HG03280 (cell line): ENCODE data around the gene KRTAP10-9.
"Not testable (repeated sequence)": the region's sequence is repeated elsewhere in the genome, so short reads cannot be mapped to it uniquely, and the experiment has no call there.

Experiments
- ATAC-seq: cut with Tn5 transposase; IDR thresholded peaks from one replicate; pipeline ENCODE4 v1.9.1; 2021; ENCODE audit warnings: mild to moderate bottlenecking, moderate library complexity; ENCODE audit not compliant: unreplicated experiment

Gene KRTAP10-9

DNA sequence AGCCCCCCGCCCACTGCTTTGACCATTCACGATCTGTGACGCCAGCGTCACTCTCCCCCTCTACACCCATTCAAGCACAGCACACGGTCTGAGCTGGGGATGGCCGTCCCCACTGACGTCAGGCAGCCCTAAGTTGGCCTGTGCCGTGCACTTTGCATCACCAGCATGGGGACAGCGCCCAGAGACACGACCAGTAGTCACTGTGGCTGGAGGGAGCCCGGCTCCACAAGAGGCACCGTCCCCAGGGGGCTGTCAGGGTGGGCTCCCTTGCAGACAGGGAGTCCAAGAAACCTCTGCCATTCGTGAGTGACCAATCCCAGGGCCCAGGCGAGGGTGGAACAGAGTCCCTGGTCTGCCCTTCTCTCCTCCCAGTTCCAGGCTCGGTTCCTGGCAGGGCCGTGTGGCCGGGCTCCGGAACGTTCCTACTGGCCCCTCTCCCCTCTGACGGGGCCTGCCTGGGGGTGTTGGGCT is 12.7 kb upstream of the KRTAP10-9 start:
- ATAC-seq: no peak

DNA sequence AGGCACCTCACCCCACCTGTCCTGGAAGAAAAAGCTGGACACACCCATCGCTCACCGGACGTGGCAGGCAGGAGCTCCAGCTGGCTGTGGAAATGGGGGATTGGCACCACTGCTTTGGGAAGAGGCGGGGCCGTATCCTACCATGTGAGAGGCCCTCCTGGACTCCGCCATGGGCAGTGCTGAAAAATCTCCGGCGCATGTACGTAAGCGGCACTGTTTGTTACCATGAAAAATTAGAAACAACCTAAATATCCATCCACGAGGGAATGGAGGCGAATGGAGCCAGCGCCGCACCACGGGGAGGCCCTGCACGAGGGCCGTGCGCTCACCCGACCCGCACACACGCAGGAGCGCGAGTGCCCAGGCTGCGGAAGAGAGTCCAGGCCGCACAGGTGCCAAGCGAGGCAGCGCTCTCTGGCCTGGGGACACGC is 11.9 kb upstream of the KRTAP10-9 start:
- ATAC-seq: no peak

DNA sequence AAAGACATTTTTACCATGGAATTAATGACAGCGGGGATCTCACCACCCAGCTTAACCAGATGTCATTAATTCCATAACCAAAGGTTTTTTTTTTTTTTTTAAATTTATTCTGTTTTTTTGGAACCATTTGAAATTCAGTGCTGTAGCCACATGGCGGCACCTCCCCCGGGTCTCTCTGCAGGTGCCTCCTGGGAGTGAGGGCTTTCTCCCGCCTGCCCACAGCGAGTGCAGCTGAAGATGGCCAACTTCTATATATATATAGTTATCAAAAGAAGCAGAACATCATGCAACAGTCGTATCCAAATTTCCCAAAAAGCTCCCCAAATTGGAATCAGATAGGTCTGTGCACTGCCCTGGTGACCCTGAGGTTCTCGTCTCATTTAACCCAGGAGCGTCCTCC is 11.4 kb upstream of the KRTAP10-9 start:
- ATAC-seq: no peak

DNA sequence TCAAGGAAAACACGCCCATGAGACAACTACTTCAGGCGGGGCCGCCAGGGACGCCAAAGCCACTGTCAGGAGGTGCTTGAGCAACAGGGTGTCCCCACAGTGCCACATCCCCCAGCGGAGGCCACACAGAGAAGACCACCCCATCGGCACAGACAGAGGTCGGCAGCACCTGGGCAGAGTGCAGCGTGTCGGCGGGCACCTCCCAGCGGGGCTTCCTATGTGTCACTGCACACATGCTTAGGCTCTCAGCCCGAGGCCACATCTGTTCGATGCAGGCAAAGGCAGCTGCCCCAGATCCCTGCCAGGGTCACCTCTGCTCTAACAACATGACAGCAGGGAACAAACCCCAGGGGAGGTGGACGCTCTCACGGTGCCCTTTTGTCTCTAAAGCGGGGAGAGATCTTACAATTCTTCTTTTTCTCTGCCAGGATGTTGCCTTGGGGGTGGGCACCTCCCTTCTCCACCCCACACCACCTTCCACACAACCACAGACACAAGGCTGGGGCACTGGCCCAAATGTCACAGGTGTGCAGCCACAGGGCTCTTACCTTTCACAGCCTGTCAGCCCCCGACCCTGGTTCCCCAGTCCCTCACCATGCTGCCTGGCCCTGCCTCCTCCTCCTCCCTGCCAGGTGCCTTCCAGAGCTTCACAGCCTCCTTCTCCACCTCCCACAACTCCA is 10.8 kb upstream of the KRTAP10-9 start:
- no peak for ATAC-seq

DNA sequence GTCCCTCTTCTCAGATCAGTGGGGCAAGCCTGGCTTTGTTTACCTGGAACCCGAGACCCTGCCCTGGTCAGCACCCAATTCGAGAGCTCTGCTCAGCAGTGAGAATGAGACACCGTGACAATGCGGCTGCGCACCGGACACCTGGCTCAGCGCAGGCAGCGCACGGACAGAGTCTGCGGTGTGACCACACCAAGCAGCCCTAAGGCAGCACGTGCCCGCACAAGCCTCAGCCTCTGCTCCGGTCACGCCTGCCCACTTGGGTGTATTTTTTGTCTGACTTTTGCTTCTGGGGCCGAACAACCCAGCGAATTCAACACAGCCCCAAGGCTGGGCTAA is 10.3 kb upstream of the KRTAP10-9 start:
- ATAC-seq: no peak

DNA sequence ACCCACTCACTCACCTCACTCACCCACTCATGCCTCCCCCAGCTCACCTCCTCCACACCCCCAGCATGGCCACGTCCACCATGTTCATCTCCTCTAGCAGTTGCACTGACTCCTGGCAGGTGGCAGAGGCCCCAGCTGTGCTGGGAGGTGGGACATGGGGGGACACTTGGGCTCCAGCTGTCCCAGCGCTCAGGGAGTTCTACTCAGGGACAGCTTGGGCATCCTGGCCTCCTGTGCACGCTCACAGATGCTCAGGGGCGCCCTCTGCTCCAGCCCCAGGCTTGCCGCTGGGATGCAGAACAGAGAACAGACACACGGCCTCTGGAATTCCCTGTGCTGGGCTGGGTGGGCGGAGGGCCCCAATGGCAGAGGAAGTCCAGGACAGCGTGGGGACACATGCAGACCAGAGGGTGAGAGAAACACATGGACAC is 9.8 kb upstream of the KRTAP10-9 start:
- no peak for ATAC-seq

DNA sequence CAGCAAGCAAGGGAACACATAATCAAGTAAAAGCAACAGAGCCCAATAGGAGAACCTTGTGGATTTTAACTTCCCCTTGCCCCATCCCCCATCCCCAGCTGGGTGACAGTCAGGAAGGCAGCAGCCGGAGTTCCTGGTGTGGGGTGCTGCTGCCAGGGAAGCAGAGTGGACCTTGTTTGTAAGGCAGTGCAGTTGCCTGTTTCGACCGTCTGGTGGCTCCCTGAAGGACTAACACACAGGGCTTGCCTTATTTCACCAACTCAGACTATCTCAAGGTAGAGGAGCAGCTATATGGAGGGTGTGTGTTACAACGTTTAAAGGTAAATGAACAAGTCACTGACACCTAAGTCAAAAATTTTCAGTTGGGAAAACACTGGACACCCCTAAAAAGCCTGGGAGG is 8.4 kb upstream of the KRTAP10-9 start:
- no peak for ATAC-seq

DNA sequence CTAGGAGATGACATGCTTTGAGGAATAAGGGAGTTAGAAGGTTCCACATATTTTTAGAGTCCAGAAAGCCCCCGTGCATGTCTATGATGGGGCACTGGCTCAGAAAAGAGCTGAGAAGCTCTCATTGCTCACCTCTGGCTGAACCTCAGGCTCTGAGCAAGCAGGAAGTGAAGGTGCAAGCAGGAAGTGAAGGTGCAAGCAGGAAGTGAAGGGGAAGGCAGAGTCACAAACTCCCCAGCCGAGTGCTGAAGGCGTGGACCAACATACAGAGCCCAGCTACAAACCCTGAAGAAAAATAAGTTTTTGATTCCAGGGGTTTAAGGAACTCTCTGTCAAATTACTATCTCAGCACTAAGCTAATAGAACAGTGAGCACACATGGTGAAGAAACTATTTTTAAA is 8.0 kb upstream of the KRTAP10-9 start:
- ATAC-seq: no peak

DNA sequence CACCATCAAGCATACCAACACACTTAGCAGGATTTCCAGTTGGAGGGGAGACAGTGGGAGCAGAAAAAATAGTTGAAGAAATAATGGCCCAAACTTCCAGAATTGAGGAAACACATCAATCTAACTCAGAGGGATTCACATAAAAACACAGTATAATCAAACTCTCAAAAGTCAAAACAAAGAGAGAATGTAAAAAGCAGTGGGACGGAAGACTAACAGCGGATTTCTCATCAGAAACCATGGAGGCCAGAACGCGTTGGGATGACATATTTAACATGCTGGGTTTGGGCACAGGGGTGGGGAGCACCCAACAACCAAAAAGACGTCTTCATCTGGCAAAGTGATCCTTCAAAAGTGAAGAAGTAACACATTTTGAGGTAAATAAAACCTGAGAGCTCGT is 7.0 kb upstream of the KRTAP10-9 start:
- no peak for ATAC-seq

DNA sequence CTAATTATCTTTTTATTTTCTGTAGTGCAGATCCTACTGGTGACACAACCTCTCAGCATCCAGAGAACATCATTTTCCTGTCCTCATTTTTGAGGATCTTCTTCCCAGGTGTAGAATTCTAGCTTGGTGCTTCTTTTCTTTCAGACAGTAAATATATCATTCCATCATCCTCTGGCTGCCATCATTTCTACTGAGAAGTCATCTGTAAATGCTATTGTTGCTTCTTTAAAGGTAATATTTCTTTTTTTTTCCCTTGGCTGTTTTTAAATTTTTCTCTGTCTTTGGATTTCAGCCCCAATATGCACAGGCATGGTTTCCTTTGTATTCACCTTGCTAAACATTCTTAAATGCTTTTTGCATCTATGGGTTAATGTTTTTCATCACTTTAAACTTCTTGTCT is 3.3 kb upstream of the KRTAP10-9 start:
- no peak for ATAC-seq

DNA sequence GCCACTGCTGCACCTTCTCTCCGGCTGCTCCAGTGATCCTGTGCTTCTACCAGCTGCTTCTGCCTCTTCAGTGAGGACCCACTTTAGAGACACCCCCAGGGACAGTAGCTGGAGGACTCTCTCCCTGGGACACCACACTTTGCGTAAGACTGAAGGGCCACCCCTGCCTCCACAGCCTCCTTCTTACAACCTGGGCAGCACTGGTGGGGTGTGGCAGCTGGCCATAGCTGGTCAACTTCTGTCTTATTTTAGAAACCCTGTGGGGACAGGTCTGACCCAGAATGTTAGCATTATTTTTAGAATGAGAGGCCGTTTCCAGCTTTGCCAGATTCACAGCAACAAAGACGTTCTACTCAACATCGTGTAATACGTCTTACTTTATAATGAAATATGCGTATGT is 1.1 kb upstream of the KRTAP10-9 start:
- ATAC-seq: no peak

DNA sequence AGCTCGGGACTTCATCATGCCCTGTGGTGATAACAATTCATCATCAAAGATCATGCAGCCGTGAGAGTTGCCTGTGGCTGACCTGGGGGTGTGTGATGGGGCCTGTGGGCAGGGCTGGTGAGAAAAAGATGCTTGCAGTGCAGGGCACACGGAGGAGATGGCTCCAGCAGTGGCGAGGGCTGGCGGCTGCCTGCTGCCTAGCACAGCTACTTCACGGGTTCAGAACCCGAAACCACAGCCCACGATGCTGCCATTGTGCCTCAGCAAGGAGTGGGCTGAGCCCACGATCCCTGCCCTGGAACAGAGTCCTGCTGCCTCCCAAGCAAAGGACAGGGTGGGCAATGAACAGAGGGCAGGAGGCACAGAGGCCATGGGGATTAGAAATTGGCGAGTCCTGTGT is 631 bp upstream of the KRTAP10-9 start:
- no peak for ATAC-seq

DNA sequence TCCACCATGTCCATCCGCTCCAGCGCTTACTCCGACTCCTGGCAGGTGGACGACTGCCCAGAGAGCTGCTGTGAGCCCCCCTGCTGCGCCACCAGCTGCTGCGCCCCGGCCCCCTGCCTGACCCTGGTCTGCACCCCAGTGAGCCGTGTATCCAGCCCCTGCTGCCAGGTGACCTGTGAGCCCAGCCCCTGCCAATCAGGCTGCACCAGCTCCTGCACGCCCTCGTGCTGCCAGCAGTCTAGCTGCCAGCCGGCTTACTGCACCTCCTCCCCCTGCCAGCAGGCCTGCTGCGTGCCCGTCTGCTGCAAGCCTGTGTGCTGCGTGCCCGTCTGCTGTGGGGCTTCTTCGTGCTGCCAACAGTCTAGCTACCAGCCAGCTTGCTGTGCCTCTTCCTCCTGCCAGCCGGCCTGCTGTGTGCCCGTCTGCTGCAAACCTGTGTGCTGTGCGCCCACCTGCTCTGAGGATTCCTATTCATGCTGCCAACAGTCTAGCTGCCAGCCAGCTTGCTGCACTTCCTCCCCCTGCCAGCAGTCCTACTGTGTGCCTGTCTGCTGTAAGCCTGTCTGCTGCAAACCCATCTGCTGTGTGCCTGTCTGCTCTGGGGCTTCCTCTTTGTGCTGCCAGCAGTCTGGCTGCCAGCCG is 409 bp downstream of the KRTAP10-9 start:
- not testable (repeated sequence) for ATAC-seq

DNA sequence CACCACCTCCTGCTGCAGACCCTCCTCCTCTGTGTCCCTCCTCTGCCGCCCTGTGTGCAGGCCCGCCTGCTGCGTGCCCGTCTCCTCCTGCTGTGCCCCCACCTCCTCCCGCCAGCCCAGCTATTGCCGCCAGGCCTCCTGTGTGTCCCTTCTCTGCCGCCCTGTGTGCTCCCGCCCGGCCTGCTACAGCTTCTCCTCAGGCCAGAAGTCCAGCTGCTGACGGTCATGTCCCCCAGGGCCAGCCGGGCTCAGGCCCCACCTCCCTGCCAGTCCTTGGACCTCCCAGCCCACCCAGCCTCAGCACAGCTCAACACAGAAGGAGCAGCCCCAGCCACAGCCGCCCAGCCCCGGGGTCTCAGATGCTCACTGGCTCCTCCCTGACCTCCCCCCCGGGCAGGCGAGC is 939 bp downstream of the KRTAP10-9 start:
- not testable (repeated sequence) for ATAC-seq

DNA sequence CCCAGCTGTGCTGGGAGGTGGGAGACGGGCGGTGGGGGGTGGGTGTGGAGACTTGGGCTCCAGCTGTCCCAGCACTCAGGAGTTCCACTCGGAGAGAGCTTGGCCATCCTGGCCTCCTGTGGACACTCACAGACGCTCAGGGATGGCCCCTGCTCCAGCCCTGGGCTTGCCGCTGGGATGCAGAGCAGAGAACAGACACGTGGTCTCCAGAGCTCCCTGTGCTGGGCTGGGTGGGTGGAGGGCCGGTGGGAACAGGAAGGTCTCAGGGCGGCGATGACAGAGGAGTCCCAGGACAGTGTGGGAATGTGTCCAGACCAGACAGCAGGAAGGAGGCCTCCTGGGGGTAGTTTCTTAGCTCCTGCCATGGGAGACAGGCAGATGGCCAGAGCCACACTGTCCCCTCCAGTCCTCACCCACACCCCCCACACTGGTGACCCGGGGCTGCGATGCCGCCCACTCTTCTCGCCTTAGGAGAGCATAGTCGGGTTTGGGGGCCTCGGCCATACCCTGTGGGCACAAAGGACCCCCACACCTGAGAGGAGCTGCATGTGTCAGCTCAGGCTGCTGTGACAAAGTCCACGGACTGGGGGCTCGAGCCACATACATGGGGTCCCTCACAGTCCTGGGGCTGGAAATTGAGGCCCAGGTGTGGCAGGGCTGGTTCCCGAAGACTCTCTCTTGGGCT is 2.0 kb downstream of the KRTAP10-9 start:
- ATAC-seq: no peak

DNA sequence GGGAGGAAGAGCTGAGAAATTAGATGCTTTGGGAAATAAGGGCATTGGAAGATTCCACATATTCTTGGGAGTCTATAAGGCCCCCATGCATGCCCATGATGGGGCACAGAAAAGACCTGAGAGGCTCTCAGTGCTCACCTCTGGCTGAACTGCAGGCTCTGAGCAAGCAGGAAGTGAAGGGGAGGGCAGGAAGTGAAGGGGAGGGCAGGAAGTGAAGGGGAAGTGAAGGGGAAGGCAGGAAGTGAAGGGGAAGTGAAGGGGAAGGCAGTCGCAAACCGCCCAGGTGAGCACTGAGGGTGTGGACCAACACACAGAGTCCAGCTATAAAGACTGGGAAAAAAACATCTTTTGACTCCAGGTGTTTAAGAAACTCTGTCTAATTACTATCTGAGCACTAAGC is 3.5 kb downstream of the KRTAP10-9 start:
- no peak for ATAC-seq

DNA sequence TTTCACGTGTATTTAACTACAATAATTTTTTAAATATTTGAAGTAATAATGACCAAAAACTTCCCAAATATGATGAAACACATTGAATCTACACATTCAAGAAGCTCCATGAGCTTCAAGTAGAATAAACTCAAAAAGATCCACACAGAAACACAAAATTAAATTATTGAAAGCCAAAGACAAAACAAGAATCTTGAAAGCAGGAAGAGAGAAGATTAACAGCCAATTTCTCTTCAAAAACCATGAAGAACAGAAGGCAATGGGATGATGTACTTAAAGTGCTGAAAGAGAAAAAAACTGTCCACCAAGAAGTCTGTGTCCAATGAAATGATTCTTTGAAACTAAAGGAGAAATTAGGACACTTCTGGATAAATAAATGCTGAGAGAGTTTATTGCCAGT is 5.2 kb downstream of the KRTAP10-9 start:
- ATAC-seq: no peak

DNA sequence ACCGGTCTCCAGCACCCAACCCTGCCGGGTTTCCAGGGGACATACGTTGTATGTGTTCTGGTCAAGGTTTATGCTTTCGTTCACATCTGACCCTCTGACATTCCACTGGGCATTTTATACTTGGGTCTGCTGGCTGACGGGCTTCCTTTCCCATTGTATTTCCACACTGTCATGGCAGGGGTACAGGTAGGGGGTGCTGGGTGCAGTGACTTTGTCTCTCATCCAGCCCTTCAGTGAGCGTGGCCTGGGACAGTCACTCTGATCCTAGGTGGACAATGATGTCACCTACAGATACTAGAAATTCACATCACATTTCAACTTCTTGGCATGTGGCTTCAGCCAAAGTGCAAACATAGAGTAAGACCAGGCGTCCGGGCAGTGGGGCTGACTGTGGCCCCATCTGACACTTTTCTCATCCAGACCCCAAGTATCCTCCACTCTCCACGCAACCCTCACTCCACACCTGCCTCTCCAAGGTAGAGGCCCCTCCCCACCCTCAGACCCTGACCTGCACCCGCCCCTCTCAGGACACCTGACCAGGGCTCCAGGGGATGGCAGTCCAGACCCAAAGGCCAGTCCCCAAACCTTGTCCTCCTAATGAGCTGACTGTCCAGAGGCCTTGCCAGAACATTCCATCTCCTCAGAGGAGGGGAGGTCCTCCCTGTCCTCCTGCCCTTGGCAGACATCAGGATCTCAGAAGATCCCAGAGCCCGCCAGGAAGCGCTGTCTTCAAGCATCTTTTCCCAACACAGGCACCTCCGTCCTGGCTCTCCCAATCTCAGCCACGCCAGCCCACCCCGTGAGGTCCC is 9.5 kb downstream of the KRTAP10-9 start:
- ATAC-seq: no peak

DNA sequence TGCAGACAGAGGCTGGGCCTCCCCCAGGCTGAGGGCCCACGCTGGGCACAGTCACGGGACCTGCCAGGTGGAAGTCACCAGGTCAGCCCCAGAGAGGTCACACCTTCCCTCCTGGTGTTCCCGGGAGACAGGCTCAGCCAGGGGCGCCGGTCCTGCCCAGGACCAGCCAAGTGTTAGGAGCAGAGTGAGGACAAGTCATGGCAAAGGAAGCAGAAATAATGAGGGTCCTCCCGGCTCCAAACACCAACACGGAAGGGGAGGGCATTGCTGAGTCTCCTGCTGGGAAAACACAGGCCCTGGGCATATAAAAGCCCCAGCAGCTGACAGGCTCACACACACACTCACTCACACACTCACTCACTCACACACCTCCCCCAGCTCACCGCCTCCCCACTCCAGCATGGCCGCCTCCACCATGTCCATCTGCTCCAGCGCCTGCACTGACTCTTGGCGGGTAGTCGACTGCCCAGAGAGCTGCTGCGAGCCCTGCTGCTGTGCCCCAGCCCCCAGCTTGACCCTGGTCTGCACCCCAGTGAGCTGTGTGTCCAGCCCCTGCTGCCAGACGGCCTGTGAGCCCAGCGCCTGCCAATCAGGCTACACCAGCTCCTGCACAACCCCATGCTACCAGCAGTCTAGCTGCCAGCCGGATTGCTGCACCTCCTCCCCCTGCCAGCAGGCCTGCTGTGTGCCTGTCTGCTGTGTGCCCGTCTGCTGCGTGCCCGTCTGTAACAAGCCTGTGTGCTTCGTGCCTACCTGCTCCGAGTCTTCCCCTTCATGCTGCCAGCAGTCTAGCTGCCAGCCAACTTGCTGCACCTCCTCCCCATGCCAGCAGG is 10.3 kb downstream of the KRTAP10-9 start, which contains the start of gene KRTAP10-10:
TSS of gene KRTAP10-10 (plus strand) at position 339 of the 833 bp plus-strand sequence. CDS start at position 401, 62 bp downstream.
- ATAC-seq: no peak

DNA sequence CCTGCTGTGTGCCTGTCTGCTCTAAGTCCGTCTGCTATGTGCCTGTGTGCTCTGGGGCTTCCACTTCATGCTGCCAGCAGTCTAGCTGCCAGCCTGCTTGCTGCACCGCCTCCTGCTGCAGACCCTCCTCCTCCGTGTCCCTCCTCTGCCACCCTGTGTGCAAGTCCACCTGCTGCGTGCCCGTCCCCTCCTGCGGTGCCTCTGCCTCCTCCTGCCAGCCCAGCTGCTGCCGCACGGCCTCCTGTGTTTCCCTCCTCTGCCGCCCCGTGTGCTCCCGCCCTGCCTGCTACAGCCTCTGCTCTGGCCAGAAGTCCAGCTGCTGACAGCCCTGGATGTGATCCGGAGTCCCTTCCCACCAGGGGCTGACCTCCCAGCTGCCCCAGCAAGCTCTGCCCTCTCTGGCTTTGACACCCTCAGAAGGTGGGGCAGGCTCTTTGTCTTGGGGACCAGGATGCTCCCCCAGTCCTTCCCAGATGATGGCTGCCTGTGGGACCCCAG is 11.0 kb downstream of the KRTAP10-9 start:
- ATAC-seq: not testable (repeated sequence)
